Ishikawa (cell line): ENCODE measurements around the gene HMCN1.

Experiments
- CREB1 ChIP-seq: IDR thresholded peaks from 2 replicates; pipeline ENCODE4 v1.6.1; 2012; ENCODE audit warnings: low read depth
- EGR1 ChIP-seq: IDR thresholded peaks from 2 replicates; pipeline ENCODE4 v1.6.1; 2012
- EP300 ChIP-seq: IDR thresholded peaks from 2 replicates; pipeline ENCODE4 v1.6.1; 2012; ENCODE audit warnings: borderline replicate concordance
- TAF1 ChIP-seq: IDR thresholded peaks from 2 replicates; pipeline ENCODE4 v1.6.1; 2012; ENCODE audit warnings: low read depth, mild to moderate bottlenecking
- TEAD4 ChIP-seq: IDR thresholded peaks from 2 replicates; pipeline ENCODE4 v1.6.1; 2012
- YY1 ChIP-seq: IDR thresholded peaks from 2 replicates; pipeline ENCODE4 v1.6.1; 2012; ENCODE audit warnings: low read depth
- ZBTB7A ChIP-seq: IDR thresholded peaks from 2 replicates; pipeline ENCODE4 v1.6.1; 2012; ENCODE audit warnings: low read depth
- TF ChIP-seq, protein P1 (sequence below): IDR thresholded peaks from 2 replicates; pipeline ENCODE4 v1.6.1; 2012; ENCODE audit warnings: low read depth, mild to moderate bottlenecking

DNA sequence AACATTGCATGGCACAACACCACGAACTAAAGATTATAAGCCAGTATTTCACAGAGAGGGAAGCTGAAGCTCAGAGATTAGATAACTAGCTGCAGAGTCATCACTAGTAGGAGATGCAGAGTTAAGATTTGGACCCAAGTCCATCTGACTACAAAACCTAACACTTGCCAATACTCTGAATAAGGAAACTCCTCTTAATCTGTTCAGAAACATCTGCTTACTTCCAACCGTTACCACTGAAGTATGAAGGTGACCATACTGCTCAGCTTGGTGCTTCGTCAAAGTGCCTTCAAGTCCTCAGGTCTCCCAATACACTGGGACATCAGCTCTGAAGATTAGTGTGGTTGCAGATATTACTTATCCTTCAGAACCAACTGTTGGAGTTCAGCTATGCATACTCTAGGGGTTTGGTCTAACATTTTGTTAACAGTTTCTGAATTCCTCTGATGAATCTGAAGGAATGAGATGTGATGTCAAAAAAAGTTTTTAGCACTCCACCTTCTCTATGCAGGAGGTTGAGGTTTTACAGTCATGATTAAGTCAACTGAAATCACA, 461.3 kb downstream of the HMCN1 start:
- TF ChIP-seq, protein P1, sequence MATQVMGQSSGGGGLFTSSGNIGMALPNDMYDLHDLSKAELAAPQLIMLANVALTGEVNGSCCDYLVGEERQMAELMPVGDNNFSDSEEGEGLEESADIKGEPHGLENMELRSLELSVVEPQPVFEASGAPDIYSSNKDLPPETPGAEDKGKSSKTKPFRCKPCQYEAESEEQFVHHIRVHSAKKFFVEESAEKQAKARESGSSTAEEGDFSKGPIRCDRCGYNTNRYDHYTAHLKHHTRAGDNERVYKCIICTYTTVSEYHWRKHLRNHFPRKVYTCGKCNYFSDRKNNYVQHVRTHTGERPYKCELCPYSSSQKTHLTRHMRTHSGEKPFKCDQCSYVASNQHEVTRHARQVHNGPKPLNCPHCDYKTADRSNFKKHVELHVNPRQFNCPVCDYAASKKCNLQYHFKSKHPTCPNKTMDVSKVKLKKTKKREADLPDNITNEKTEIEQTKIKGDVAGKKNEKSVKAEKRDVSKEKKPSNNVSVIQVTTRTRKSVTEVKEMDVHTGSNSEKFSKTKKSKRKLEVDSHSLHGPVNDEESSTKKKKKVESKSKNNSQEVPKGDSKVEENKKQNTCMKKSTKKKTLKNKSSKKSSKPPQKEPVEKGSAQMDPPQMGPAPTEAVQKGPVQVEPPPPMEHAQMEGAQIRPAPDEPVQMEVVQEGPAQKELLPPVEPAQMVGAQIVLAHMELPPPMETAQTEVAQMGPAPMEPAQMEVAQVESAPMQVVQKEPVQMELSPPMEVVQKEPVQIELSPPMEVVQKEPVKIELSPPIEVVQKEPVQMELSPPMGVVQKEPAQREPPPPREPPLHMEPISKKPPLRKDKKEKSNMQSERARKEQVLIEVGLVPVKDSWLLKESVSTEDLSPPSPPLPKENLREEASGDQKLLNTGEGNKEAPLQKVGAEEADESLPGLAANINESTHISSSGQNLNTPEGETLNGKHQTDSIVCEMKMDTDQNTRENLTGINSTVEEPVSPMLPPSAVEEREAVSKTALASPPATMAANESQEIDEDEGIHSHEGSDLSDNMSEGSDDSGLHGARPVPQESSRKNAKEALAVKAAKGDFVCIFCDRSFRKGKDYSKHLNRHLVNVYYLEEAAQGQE: no peak
- TF ChIP-seq ZBTB7A (no peak), EP300 (no peak), YY1 (no peak), TAF1 (no peak), CREB1 (no peak), EGR1 (no peak), TEAD4 (no peak)
